Left lobe of liver (tissue), 2 donors: ENCODE data around the gene FNDC3B. TPM values are rescaled to one million over a fixed set of nuclear protein-coding genes. Genes with fewer than 3 reads are reported as not detected.
"Not testable (repeated sequence)": the region's sequence is repeated elsewhere in the genome, so short reads cannot be mapped to it uniquely, and the experiment has no call there.

Source experiments
- ATAC-seq: fragments of 200-7000 bp; cut with Tn5 transposase; one replicate; pipeline ENCODE4 v1.9.1; 2020; ENCODE audit warnings: mild to moderate bottlenecking, moderate library complexity
- DNase-seq: peaks from one replicate; pipeline ENCODE4 v3.0.0-alpha.2; 2020; ENCODE audit warnings: low spot score
- total RNA-seq: library from RNA; stranded (reverse); gene quantifications from one replicate; pipeline ENCODE4 v1.2.1, GENCODE V29; 2021
- donor health status: DM: no; HTN: no; CAD: no; lungs with moderate emphysema.
- donor health status: DM: no; HTN: yes; CAD: no.

Gene FNDC3B
- total RNA-seq, 1 donor from 2014 or later, result 44.6 TPM

- no peak for DNase-seq
- no peak for ATAC-seq
Measured at GRCh38 chr3:172030181-172030580, 9.2 kb upstream of the FNDC3B start.

GRCh38 chr3:172031996-172032395, 7.4 kb upstream of the FNDC3B start:
- ATAC-seq (no peak), DNase-seq (no peak)

- DNase-seq (no peak), ATAC-seq (no peak)
Measured at GRCh38 chr3:172033396-172033795, 6.0 kb upstream of the FNDC3B start.

GRCh38 chr3:172034786-172035685, 4.3 kb upstream of the FNDC3B start:
- DNase-seq (no peak), ATAC-seq (peak; percentile 53)

GRCh38 chr3:172036541-172037215, 2.7 kb upstream of the FNDC3B start:
- no peak for DNase-seq
- no peak for ATAC-seq

- ATAC-seq (no peak), DNase-seq (no peak)
Measured at GRCh38 chr3:172038798-172039435, 461 bp upstream of the FNDC3B start.

GRCh38 chr3:172040078-172040980, 951 bp downstream of the FNDC3B start:
- DNase-seq, result peak; percentile 89
- ATAC-seq, result peak; percentile 84

GRCh38 chr3:172040981-172041963, 1.9 kb downstream of the FNDC3B start:
- ATAC-seq (peak; percentile 1), DNase-seq (no peak)

- DNase-seq (no peak), ATAC-seq (no peak)
Measured at GRCh38 chr3:172042136-172042662, 2.8 kb downstream of the FNDC3B start.

GRCh38 chr3:172042663-172043179, 3.3 kb downstream of the FNDC3B start:
- not testable (repeated sequence) for DNase-seq, ATAC-seq

- no peak for ATAC-seq
- DNase-seq, result no peak
Measured at GRCh38 chr3:172043233-172043632, 3.9 kb downstream of the FNDC3B start.

GRCh38 chr3:172043766-172044165, 4.4 kb downstream of the FNDC3B start:
- no peak for DNase-seq

GRCh38 chr3:172044833-172045585, 5.6 kb downstream of the FNDC3B start:
- ATAC-seq (no peak), DNase-seq (no peak)

More at GRCh38 chr3:172043766-172044165, 4.4 kb downstream of the FNDC3B start:
- ATAC-seq, result no peak

- no peak for ATAC-seq
Measured at GRCh38 chr3:172046268-172046915, 7.0 kb downstream of the FNDC3B start.

GRCh38 chr3:172047567-172048115, 8.3 kb downstream of the FNDC3B start:
- no peak for ATAC-seq
- DNase-seq, result no peak

More at GRCh38 chr3:172046268-172046915, 7.0 kb downstream of the FNDC3B start:
- no peak for DNase-seq

GRCh38 chr3:172048599-172048998, 9.2 kb downstream of the FNDC3B start:
- ATAC-seq, result no peak

GRCh38 chr3:172051310-172051956, 12.1 kb downstream of the FNDC3B start:
- DNase-seq (no peak), ATAC-seq (no peak)

More at GRCh38 chr3:172048599-172048998, 9.2 kb downstream of the FNDC3B start:
- no peak for DNase-seq
